Lower leg skin (tissue), 4 donors: ENCODE measurements around the gene GPR32. TPM values are rescaled to one million over a fixed set of nuclear protein-coding genes. Genes with fewer than 3 reads are reported as not detected.
"Not testable (repeated sequence)": the region's sequence is repeated elsewhere in the genome, so short reads cannot be mapped to it uniquely, and the experiment has no call there.

ENCODE experiments used
- DNase-seq, 2 donors: peaks; one replicate each; pipeline ENCODE4 v3.0.0-alpha.2; 2019; ENCODE audit warnings: low spot score in 2 of 2
- H3K4me3 ChIP-seq: fragments of 200-600 bp; sonication (generic); 2 replicates; pipeline ENCODE4 v1.5.1; 2017; ENCODE audit warnings: mild to moderate bottlenecking, low read depth; ENCODE audit not compliant: poor library complexity, severe bottlenecking
- CTCF ChIP-seq, 3 donors: fragments of 450-650 bp; IDR thresholded peaks; one replicate each; pipeline ENCODE4 v1.5.1; 2016; ENCODE audit warnings: antibody characterized with exemption in 3 of 3, mild to moderate bottlenecking in 3 of 3, moderate library complexity in 2 of 3
- POLR2A ChIP-seq, 2 donors: fragments of 450-650 bp; IDR thresholded peaks; one replicate each; pipeline ENCODE4 v1.6.1; 2016 to 2017; ENCODE audit warnings: antibody characterized with exemption in 2 of 2, mild to moderate bottlenecking in 1 of 2, moderate library complexity in 1 of 2
- WGBS, 2 donors: methylation state at CpG; one replicate each; pipeline ENCODE4 v1.1.5; 2018; 5-methylcytosine and 5-hydroxymethylcytosine counted together
- intact Hi-C: fragments of 100-400 bp; cut with DNase I; formaldehyde crosslinking; loops from one replicate; pipeline ENCODE4 v1.15.0; 2023; ENCODE audit warnings: low total_unique reads
- total RNA-seq, 4 donors: library from RNA; depleted of rRNA; stranded (reverse); fragments of >200 nt; gene quantifications; one replicate each; pipeline ENCODE4 v1.1.0, GENCODE V29; 2016

Gene GPR32
- total RNA-seq, result not detected

- intact Hi-C loops, result loop anchor here (10.0 kb wide), 1 partner anchor 55 kb away; the partner anchor contains the start of gene SHANK1
- 83 to 86% methylated on average over 2 of the region's 2 CpGs for WGBS, 2 donors
- H3K4me3 ChIP-seq, result not testable (repeated sequence)
Observed at GRCh38 chr19:50770164-50770563, at the start of gene GPR32. Gene GPR32, plus strand, starts transcription at chr19:50770464. Its CDS starts 137 bp downstream, at chr19:50770601.

DNA sequence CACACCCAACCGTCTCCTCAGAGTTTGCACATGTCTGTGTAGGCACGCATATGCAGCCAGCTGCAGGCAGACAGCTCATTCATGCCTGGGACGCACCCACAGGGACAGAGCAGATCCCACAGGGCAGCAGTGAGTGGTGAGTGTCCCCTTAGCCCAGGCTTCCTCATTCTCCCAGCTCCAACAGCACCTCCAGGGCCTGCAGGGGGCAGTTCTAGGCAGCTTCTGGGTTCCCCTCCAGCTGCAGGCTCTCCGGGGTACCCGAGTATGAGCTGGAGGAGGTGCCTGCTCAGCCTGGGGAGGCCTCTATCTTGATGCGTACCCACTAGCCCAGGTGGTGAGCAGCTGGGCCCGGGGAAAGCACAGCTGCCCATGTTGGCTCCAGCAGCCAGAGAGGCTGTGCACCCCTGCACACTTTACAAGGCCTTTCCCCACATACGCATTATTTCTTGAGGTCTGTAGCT, 49.3 kb upstream of the GPR32 start:
- intact Hi-C loops, result no loop called here
- WGBS, 2 donors, result 24 to 30% methylated on average over 8 of the region's 8 CpGs
- H3K4me3 ChIP-seq, result no peak overlapping the region
- no peak for DNase-seq
- TF ChIP-seq POLR2A (IDR thresholded peaks at IDR 0.05) (no peak), CTCF (IDR thresholded peaks at IDR 0.05) (no peak)

More at GRCh38 chr19:50770164-50770563, at the start of gene GPR32:
- not testable (repeated sequence) for DNase-seq

DNA sequence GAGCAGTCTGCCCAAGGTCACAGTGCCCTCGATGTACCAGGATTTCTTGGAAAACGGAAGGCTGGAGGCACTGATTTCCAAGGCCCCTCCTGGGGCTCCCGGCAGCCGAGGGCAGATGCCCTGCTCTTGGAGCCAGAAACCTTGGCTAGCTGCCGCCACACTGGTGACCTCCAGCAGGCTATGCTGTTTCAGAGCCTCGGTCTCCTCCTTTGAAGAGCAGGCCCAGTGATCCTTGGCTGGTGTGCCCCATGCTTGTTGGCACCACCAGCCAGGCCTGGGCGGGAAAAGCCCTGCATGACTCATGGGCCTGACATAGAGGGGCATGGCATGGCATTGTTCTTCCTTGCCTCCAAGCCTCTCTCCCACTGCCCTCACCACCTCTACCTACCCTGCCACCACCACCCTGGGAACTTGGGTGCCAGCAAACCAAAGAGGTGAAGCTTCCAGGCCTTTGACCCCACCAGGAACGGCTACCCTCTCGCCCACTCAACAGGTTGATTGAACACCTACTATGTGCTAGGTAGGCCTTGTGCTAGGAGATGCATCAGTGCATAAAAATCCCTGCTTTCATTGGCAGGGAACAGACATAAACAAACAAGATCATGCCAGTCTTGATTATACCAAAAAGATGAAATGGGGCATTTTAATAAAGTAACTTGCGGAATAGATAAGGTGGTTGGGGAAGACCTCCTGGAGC, 48.7 kb upstream of the GPR32 start:
- intact Hi-C loops, result no loop called here
- TF ChIP-seq CTCF (IDR thresholded peaks at IDR 0.05), result no peak
- TF ChIP-seq POLR2A (IDR thresholded peaks at IDR 0.05), result no peak

DNA sequence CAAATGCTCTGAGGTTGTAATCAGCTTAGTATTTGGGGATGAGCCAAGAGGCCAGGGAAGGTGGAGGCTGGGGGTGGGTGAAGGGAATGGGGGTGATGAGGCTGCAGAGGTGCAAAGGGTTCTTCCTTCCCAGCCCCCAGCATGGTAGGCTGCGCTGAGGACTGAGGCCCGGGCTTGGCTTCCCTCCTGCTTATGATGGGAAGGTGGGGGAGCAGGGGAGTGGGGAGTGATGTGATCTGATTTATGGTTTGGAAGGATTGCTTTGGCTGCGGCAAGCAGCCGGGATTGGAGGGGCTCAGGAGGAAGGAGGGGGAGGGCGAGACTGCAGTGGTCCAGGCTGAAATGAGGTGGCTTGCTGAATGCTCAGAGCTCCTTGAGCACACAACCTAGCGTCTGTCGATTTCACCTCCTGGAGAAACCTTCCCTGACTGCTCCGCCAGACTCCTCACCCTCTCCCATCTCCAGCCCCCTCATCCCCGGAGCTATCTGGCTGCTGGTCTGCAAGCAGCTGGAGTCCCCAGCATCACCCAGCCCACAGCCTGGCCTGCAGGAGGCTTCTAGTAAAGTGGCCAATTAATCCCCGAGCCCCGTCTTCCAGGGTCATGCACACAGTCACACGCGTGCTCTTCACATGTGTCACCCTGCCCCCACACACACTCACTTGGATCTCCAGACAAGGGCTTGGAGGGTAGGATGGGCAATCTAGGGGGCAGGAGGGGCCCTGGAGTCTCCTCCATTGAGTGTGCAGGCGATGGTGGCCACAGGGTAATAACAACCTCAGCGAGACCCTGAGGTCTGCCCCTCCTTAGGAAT, 47.9 kb upstream of the GPR32 start:
- TF ChIP-seq POLR2A (IDR thresholded peaks at IDR 0.05) (no peak), CTCF (IDR thresholded peaks at IDR 0.05) (no peak)
- WGBS, 2 donors, result 64 to 71% methylated on average over 15 of the region's 15 CpGs
- no peak for DNase-seq
- intact Hi-C loops, result no loop called here
- no peak overlapping the region for H3K4me3 ChIP-seq

More for the DNA sequence above, 48.7 kb upstream of the GPR32 start:
- DNase-seq, result no peak
- H3K4me3 ChIP-seq, result no peak overlapping the region
- WGBS, 2 donors, result 50 to 66% methylated on average over 10 of the region's 10 CpGs

- intact Hi-C loops, result no loop called here
- 16 to 29% methylated on average over 15 of the region's 15 CpGs for WGBS, 2 donors
- peak; percentile 56 to 93 for DNase-seq
Observed at GRCh38 chr19:50723069-50723468, 47.2 kb upstream of the GPR32 start, which contains the start of gene CLEC11A. Gene CLEC11A, plus strand, starts transcription at chr19:50723364. Its CDS starts 162 bp downstream, at chr19:50723526.

More at GRCh38 chr19:50723069-50723468, 47.2 kb upstream of the GPR32 start, which contains the start of gene CLEC11A:
- TF ChIP-seq CTCF (IDR thresholded peaks at IDR 0.05) (no peak), POLR2A (IDR thresholded peaks at IDR 0.05) (no peak)
- H3K4me3 ChIP-seq, result peak within 1 kb of the TSS; percentile 38
